HCT116 (cell line): ENCODE measurements around the gene TACC2. TPM values are rescaled to one million over a fixed set of nuclear protein-coding genes. Genes with fewer than 3 reads are reported as not detected.
A peak's percentile ranks its signal among the peaks of the same experiment; 100 is the strongest.

Source experiments
- ATAC-seq: fragments of 200-7000 bp; cut with Tn5 transposase; 2 replicates; pipeline ENCODE4 v1.9.1; 2020; ENCODE audit warnings: mild to moderate bottlenecking, moderate library complexity
- BruUV-seq: library from RNA; stranded (reverse); fragments of 400-500 nt; replicated peaks from 2 replicates; lab custom pipeline; 2021; lab: Mats Ljungman, UMichigan
- CTCF ChIA-PET: fragments of 300-600 bp; sonication (Branson Sonifier 250); formaldehyde crosslinking; loops from one replicate; lab custom pipeline; 2021; ENCODE audit warnings: antibody characterized with exemption; lab: Charles Lee
- POLR2A ChIA-PET: fragments of 300-600, 350-600 bp; sonication (Branson Sonifier 250); formaldehyde crosslinking; loops from one replicate; lab custom pipeline; 2021; ENCODE audit warnings: antibody characterized with exemption; lab: Charles Lee
- RAD21 ChIA-PET, 2 experiments: fragments of 300-600 bp; sonication (Branson Sonifier 250); formaldehyde crosslinking; loops; one replicate each; lab custom pipeline; 2023; ENCODE audit warnings: low total read pairs in 2 of 2; ENCODE audit not compliant: uncharacterized antibody in 2 of 2, unreplicated experiment in 2 of 2, low non-redundant PET in 1 of 2; lab: Charles Lee
- DNase-seq: peaks from one replicate; pipeline ENCODE4 v3.0.0-alpha.2; 2010; ENCODE audit warnings: low read depth, low spot score
- H2AFZ ChIP-seq: fragments of 200-600 bp; shearing (Covaris generic), sonication (generic); 2 replicates; pipeline ENCODE4 v1.6.1; 2017; ENCODE audit warnings: low read depth, mixed run types, mixed read lengths, antibody characterized with exemption, low read length; ENCODE audit not compliant: poor library complexity, severe bottlenecking
- H3K27ac ChIP-seq: 2 replicates; pipeline ENCODE4 v1.5.1; 2012; ENCODE audit warnings: low read depth, low read length
- H3K27me3 ChIP-seq: fragments of 200-600 bp; sonication (generic); 2 replicates; pipeline ENCODE4 v1.6.1; 2016; ENCODE audit warnings: mixed run types, low read length, mixed read lengths; ENCODE audit not compliant: insufficient read depth
- H3K36me3 ChIP-seq, 2 experiments: fragments of 200-500 bp in 1 of 2; fragments of 200-600 bp in 1 of 2; sonication (Bioruptor generic) in 1 of 2; sonication (generic) in 1 of 2; 2 replicates each; pipeline versions ENCODE4 v1.5.1 to v1.6.1; 2014 to 2016; ENCODE audit warnings: low read length in 2 of 2, inconsistent platforms in 1 of 2, mixed read lengths in 1 of 2, mixed run types in 1 of 2; ENCODE audit not compliant: insufficient read depth in 2 of 2, control insufficient read depth in 1 of 2
- H3K4me1 ChIP-seq, 2 experiments: fragments of 200-600 bp in 1 of 2; sonication (generic) in 1 of 2; 2 replicates each; pipeline versions ENCODE4 v1.5.1 to v1.6.1; 2012 to 2017; ENCODE audit warnings: low read length in 2 of 2, inconsistent platforms in 1 of 2, mild to moderate bottlenecking in 1 of 2, mixed read lengths in 1 of 2, mixed run types in 1 of 2, moderate library complexity in 1 of 2; ENCODE audit not compliant: insufficient read depth in 2 of 2, control insufficient read depth in 1 of 2
- H3K4me2 ChIP-seq: fragments of 200-600 bp; sonication (generic); 2 replicates; pipeline ENCODE4 v1.6.1; 2017; ENCODE audit warnings: mixed run types, low read length, mixed read lengths
- H3K4me3 ChIP-seq, 2 experiments: fragments of 200-600 bp in 1 of 2; sonication (generic) in 1 of 2; replicated peaks in 1 of 2; 2 replicates each; pipeline ENCODE4 v1.5.1; 2011 to 2016; ENCODE audit warnings: low read length in 2 of 2, control low read depth in 1 of 2, low read depth in 1 of 2, mild to moderate bottlenecking in 1 of 2, mixed read lengths in 1 of 2, mixed run types in 1 of 2
- H3K79me2 ChIP-seq: fragments of 200-600 bp; sonication (generic); 2 replicates; pipeline ENCODE4 v1.6.1; 2017; ENCODE audit warnings: mild to moderate bottlenecking, mixed run types, low read length, moderate library complexity, mixed read lengths; ENCODE audit not compliant: insufficient read depth
- H3K9ac ChIP-seq: fragments of 200-600 bp; sonication (generic); 2 replicates; pipeline ENCODE4 v1.6.1; 2016; ENCODE audit warnings: low read length, mixed read lengths
- H3K9me2 ChIP-seq: fragments of 200-600 bp; sonication (generic), shearing (Covaris generic); 2 replicates; pipeline ENCODE4 v1.6.1; 2017; ENCODE audit warnings: mixed run types, mild to moderate bottlenecking, moderate library complexity; ENCODE audit not compliant: insufficient read depth
- H3K9me3 ChIP-seq, 2 experiments: fragments of 200-500 bp in 1 of 2; fragments of 200-600 bp in 1 of 2; sonication (Bioruptor generic) in 1 of 2; sonication (generic) in 1 of 2; 2 replicates each; pipeline ENCODE4 v1.6.1; 2014 to 2017; ENCODE audit warnings: low read length in 2 of 2, mixed read lengths in 2 of 2, inconsistent platforms in 1 of 2, low read depth in 1 of 2, mild to moderate bottlenecking in 1 of 2, mixed run types in 1 of 2, moderate library complexity in 1 of 2; ENCODE audit not compliant: control insufficient read depth in 1 of 2, insufficient read depth in 1 of 2
- H4K20me1 ChIP-seq: fragments of 200-600 bp; sonication (generic), shearing (Covaris generic); 2 replicates; pipeline ENCODE4 v1.6.1; 2017; ENCODE audit warnings: mixed run types, mild to moderate bottlenecking, moderate library complexity; ENCODE audit not compliant: insufficient read depth
- CTCF ChIP-seq, 3 experiments: fragments of 200-600 bp in 1 of 3; sonication (generic) in 1 of 3; IDR thresholded peaks in 2 of 3; conservative IDR thresholded peaks in 1 of 3; 2 replicates each; pipeline ENCODE4 v1.5.1; 2012 to 2017; ENCODE audit warnings: low read depth in 2 of 3, low read length in 2 of 3, antibody characterized with exemption in 1 of 3, borderline replicate concordance in 1 of 3, control low read depth in 1 of 3, mild to moderate bottlenecking in 1 of 3, mixed read lengths in 1 of 3, mixed run types in 1 of 3, moderate library complexity in 1 of 3; ENCODE audit not compliant: insufficient read depth in 1 of 3
- ELF1 ChIP-seq: IDR thresholded peaks from 2 replicates; pipeline ENCODE4 v1.6.1; 2012; ENCODE audit warnings: low read depth, borderline replicate concordance
- FOSL1 ChIP-seq: IDR thresholded peaks from 2 replicates; pipeline ENCODE4 v1.6.1; 2012; ENCODE audit warnings: low read depth
- POLR2A ChIP-seq: IDR thresholded peaks from 2 replicates; pipeline ENCODE4 v1.7.0; 2011; ENCODE audit warnings: borderline replicate concordance; ENCODE audit not compliant: insufficient read depth, insufficient read length; ENCODE audit errors: extremely low read depth
- POLR2AphosphoS5 ChIP-seq: IDR thresholded peaks from 2 replicates; pipeline ENCODE4 v1.6.1; 2011; ENCODE audit warnings: mild to moderate bottlenecking, low read depth, low read length, moderate library complexity
- RAD21 ChIP-seq: IDR thresholded peaks from 2 replicates; pipeline ENCODE4 v1.6.1; 2012; ENCODE audit warnings: low read depth, mild to moderate bottlenecking
- TCF7L2 ChIP-seq: IDR thresholded peaks from 2 replicates; pipeline ENCODE4 v1.7.0; 2011; ENCODE audit warnings: borderline replicate concordance, inconsistent platforms; ENCODE audit not compliant: insufficient read depth, insufficient read length; ENCODE audit errors: extremely low read depth
- YY1 ChIP-seq: IDR thresholded peaks from 2 replicates; pipeline ENCODE4 v1.6.1; 2011; ENCODE audit warnings: low read length, low read depth, moderate library complexity, mild to moderate bottlenecking; ENCODE audit not compliant: insufficient replicate concordance; ENCODE audit errors: extremely low read depth
- ZFX ChIP-seq: fragments of 450-650 bp; IDR thresholded peaks from 2 replicates; pipeline ENCODE4 v1.6.1; 2017
- intact Hi-C: fragments of 100-400 bp; cut with micrococcal nuclease; formaldehyde crosslinking; loops from 2 replicates; pipeline ENCODE4 v1.10.0; 2022
- total RNA-seq: library from RNA; stranded (reverse); gene quantifications from one replicate; pipeline ENCODE4 v1.2.1, GENCODE V29; 2021; ENCODE audit not compliant: unreplicated experiment

The TACC2 gene
- total RNA-seq, 1 experiment from 2014 or later = 38.6 TPM

- TF ChIP-seq TCF7L2 (no peak), YY1 (peak; percentile 55), POLR2A (no peak), FOSL1 (no peak), CTCF (IDR thresholded peaks at IDR 0.05 in 2 of 3, conservative IDR thresholded peaks at IDR 0.05 in 1 of 3; ENCODE audit: borderline replicate concordance in 1 of 3, insufficient read depth in 1 of 3, low read depth in 2 of 3, low read length in 2 of 3) (peak; percentile 94 to 99 (median 98)), POLR2AphosphoS5 (peak; percentile 20; the same call in 1 of the 2 replicates), ELF1 (no peak), RAD21 (peak; percentile 100), ZFX (no peak)
- TF ChIP-seq, all 23 proteins: peak for 4
- H2AFZ ChIP-seq = peak overlapping the region; percentile 79
- peak overlapping the region; percentile 22 to 35 for H3K4me3 ChIP-seq
- no peaks in the 10 kb centered on the region for H3K27me3 ChIP-seq
- peak overlapping the region; percentile 3; the same call in 1 of the 2 replicates for H3K9ac ChIP-seq
- intact Hi-C loops = loop anchor here (1.0 to 2.0 kb wide), 5 partner anchors 44 to 405 kb away; no protein-coding TSS in a partner anchor
- ChIA-PET CTCF (interaction anchor here (0.7 to 3.2 kb wide), 42 partner anchors 9 to 428 kb away, joined by 3 to 150 read pairs (median 5); partner anchors contain the start of gene PLEKHA1), RAD21 (interaction anchor here (0.6 to 2.2 kb wide), 17 partner anchors 9 to 267 kb away, joined by 3 to 22 read pairs (median 5); partner anchors contain the start of gene PLEKHA1 (in 1 of the 2)), POLR2A (interaction anchor here (0.8 to 1.6 kb wide), 5 partner anchors 9 to 267 kb away, joined by 3 to 6 read pairs (median 4); no protein-coding TSS in a partner anchor)
- no peaks in the 10 kb centered on the region for H4K20me1 ChIP-seq
- peak; percentile 73 for DNase-seq
- peak; percentile 95 for ATAC-seq
- peaks cover 0 to 18% of the 10 kb centered on the region in 2 experiments; a peak in 2 of 4 replicates for H3K4me1 ChIP-seq
- no peaks in the 10 kb centered on the region for H3K9me2 ChIP-seq
- H3K4me2 ChIP-seq = peak overlapping the region; percentile 62
- H3K9me3 ChIP-seq = no peaks in the 10 kb centered on the region
- no peaks in the 10 kb centered on the region for H3K36me3 ChIP-seq
- TSS peak; percentile 70 for BruUV-seq
- H3K79me2 ChIP-seq = no peaks in the 10 kb centered on the region
- no peak overlapping the region; the same call in 1 of the 2 replicates for H3K27ac ChIP-seq
Observed at GRCh38 chr10:122298598-122299301, 309.8 kb downstream of the TACC2 start.
